Activated CD8-positive, alpha-beta memory T cell treated with anti-CD3 and anti-CD28 coated beads, Interleukin-2, amount 50 U/mL, for 48 hours (primary cell): Measurements from ENCODE around the gene PAPOLA.
"Not testable (repeated sequence)": the region's sequence is repeated elsewhere in the genome, so short reads cannot be mapped to it uniquely, and the experiment has no call there.

Experiments used
- DNase-seq: peaks from one replicate; pipeline ENCODE4 v3.0.0-alpha.2; 2020

PAPOLA gene

GRCh38 chr14:96501740-96502620, at the start of gene PAPOLA:
Gene PAPOLA, plus strand, starts transcription at chr14:96502382. Its CDS starts 211 bp downstream, at chr14:96502593.
- peak; percentile 98 for DNase-seq

GRCh38 chr14:96452684-96453083, 49.5 kb upstream of the PAPOLA start:
- DNase-seq: no peak

- DNase-seq: no peak
Measured at GRCh38 chr14:96455588-96455987, 46.6 kb upstream of the PAPOLA start.

GRCh38 chr14:96459851-96460250, 42.3 kb upstream of the PAPOLA start:
- DNase-seq: no peak

DNA sequence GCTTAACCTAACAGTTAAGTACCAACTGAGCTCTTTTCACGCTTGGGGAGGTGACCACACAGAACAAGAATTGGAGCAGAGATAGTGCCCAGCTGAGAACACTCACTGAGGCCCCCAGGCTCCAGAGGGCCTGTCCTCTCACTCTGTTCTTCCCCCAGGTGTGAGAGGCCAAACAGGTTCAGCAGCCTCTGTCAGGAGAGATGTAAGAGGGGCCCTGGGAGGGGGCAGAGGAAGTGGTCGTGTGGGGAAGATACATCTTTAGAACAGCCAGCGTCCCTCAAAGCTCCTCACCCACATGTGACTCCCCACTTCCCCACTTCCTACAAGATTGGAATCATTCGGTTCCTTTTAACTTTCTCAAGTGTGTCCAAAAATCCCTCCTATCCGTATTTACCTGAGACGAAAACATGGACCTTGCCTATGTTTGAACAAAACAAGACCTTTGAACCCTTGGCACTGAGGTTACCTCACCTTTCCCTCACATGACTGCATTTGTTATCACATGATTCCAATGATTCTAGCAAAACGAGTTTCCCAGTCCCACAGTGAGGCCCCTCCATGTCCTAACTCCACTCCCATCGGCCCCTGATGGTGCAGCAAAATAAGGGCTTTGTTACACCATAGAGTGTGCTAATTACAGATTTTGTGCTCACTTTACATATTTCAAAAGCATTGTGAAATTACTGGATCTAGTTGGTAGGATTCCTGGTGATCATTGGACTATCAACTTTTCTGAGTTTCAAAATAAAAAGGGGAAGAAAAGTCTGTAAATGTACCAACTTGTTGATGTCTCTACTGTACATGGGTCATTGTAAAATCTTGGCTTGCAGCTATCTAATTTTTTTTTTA, 40.0 kb upstream of the PAPOLA start:
- DNase-seq: no peak

GRCh38 chr14:96464136-96464535, 38.0 kb upstream of the PAPOLA start:
- DNase-seq: no peak

DNA sequence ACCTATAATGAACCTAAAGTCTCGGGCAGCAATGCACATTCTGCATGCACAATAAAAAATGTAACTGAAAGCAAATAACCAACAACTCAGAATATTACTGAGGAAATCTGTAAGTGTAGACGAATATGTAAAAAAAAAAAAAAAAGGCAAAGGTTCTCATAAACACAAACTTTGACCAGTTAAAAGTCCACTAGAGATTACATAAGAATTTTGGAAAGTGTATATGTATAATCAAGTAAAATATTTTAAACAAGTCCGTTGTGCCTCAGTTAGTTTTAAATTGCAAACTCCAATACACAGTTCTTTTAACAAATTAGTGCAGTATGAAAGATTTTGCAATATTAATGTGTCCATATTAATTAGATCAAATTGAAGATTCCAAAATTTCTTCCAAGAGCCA, 35.3 kb upstream of the PAPOLA start:
- no peak for DNase-seq

DNA sequence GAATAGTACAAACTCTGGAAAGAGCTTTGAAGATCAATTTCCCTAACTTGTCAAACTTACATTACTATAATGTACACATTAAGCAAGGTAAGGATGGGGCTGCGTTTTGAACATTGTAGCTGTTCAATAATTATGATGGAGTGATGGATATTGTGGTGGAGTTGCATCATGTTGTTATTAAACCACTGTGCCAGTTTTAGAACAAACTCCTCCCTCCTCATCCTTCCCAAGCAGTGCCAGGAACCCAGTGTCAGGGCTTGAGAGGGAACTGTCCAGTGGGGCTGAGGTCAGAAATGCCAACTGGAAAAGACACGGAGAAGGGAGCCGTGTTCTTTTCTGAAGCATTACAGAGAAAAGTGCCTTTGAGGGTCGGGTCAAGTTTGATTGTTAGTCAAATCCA, 31.9 kb upstream of the PAPOLA start:
- DNase-seq: no peak

DNA sequence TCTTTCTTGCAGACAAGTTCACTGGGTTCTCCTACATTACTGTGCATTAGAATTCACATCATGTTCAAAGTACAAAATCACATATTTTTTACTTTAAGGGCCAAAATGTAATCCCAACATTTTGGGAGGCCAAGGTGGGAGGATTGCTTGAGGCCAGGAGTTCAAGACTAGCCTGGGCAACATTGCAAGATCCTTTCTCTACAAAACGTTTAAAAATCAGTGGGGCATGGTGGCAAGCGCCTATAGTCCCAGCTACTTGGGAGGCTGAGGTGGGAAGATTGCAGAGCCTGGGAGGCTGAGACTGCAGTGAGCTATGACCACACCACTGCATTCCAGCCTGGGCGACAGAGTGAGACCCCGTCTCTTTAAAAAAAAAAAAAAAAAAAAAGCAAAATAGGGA, 31.2 kb upstream of the PAPOLA start:
- not testable (repeated sequence) for DNase-seq

- no peak for DNase-seq
Measured at GRCh38 chr14:96478119-96478518, 24.1 kb upstream of the PAPOLA start.

DNA sequence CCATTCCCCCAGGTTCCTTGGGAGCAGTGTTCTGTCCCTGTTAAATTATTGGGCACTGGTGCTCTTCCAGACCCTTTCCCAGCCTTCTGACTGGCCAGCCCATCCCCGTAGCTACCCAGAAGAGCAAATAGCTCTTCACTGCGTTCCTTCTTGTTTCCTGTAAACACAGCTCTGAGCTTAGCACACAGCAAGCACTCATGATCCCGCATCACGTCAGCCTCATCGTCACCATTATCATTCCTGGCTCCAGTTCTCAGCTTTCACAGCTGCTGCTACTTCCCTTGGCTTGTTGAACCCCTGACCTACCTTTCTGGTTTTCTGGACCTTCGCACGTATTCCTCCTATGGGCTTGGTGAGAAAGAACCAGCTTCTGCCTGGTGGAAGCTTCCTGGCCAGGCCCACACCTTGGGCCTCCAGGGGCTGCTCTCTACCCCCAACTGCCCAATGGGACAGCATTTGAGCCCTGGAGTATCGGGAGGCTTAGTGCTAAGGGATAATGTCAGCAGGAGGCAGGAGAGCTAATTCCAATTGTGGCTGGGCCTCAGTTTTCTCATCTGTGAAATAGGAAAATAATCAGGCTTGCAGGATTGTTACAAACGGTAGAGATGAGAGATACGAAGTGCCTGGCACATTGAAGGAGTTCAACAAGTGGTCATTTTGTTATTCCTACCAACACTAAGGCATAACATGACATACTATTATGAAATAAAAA, 22.6 kb upstream of the PAPOLA start:
- DNase-seq: no peak

DNA sequence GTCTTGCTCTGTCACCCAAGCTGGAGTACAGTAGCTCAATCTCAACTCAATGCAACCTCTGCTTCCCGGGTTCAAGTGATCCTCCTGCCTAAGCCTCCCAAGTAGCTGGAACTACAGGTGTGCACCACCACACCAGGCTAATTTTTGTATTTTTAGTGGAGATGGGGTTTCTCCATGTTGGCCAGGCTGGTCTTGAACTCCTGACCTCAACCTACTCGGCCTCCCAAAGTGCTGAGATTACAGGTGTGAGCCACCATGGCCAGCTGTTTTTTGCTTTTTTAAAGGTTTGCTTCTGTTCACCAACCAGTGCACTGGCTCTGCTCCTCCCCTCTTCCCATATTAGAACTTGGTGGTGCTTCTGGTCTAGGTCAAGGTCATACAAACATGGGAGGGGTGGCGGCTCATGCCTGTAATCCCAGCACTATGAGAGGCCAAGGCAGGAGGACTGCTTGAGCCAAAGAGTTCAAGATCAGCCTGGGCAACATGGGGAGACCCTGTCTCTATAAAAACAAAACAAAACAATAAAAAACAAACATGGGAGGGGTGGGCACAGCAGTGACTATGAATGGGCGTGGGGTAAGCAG, 20.4 kb upstream of the PAPOLA start:
- no peak for DNase-seq

- no peak for DNase-seq
Measured at GRCh38 chr14:96482986-96483385, 19.2 kb upstream of the PAPOLA start.

GRCh38 chr14:96484399-96484798, 17.8 kb upstream of the PAPOLA start:
- DNase-seq: no peak

DNA sequence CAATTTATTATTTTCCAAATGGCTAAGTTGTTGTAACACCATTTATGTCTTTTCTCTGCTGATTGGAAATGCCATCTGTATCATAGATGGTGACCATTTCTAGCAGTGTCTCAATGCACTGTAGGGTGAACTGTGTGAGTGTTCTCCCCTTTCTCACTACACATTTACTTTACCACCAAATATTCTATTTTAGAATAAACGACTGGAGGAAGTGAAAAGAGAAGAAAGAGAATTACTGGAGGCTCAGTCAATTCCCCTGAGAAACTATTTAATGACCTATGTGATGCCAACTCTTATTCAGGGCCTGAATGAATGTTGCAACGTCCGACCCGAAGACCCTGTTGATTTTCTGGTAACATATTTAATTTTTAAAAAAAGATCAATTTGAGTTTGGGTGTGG, 15.5 kb upstream of the PAPOLA start:
- no peak for DNase-seq

DNA sequence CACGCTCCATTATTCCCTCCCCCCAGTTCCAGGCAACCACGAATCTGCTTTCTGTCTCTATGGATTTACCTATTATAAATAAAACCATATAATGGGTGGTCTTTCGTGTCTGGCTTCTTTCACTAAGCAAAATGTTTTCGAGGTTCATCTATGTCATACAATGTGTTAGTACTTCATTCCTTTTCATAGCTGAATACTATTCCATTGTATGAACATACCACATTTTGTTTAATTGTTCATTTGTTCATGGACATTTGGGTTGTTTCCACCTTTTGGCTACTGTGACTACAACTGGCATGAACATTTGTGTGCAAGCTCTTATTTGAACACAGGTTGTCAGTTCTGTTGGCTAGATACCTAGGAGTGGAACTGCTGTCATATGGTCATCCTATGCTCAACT, 12.9 kb upstream of the PAPOLA start:
- DNase-seq: no peak

GRCh38 chr14:96493178-96493577, 9.0 kb upstream of the PAPOLA start:
- no peak for DNase-seq

GRCh38 chr14:96494331-96494730, 7.9 kb upstream of the PAPOLA start:
- no peak for DNase-seq

DNA sequence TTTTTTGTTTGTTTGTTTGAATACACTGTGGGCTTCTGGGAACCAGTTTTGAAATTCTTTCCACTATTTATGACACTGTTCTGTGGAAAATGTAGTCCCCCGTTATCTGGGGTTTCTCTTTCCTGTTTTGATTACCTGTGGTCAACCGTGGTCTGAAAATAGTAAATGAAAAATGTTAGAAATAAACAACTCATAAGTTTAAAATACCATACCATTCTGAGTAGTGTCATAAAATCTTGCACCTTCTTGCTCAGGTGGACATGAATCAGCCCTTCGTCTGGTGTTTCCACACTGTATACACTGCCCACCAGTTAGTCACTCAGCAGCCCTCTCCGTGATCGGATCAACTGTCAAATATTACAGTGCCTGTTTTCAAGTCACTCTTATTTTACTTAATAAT, 5.1 kb upstream of the PAPOLA start:
- DNase-seq: no peak

DNA sequence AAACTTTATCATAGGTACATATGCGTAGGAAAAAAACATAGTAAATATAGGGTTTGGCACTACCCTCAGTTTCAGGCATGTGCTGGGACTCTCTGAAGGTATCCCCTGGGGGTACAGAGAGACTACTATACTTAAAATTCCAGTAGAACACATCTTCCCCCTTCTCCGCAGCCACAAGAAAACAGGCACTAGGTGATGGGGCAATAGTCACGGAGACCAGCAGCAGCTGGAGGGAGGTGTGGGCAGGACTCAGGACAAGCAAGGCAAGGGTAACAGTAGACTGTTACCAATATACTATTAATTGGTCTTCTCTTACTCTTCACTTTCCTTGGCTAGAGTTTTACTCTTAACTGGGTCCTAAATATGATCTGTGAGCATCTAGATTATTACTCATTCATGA, 4.6 kb upstream of the PAPOLA start:
- DNase-seq: no peak

GRCh38 chr14:96501217-96501739, 904 bp upstream of the PAPOLA start:
- DNase-seq: peak; percentile 54

DNA sequence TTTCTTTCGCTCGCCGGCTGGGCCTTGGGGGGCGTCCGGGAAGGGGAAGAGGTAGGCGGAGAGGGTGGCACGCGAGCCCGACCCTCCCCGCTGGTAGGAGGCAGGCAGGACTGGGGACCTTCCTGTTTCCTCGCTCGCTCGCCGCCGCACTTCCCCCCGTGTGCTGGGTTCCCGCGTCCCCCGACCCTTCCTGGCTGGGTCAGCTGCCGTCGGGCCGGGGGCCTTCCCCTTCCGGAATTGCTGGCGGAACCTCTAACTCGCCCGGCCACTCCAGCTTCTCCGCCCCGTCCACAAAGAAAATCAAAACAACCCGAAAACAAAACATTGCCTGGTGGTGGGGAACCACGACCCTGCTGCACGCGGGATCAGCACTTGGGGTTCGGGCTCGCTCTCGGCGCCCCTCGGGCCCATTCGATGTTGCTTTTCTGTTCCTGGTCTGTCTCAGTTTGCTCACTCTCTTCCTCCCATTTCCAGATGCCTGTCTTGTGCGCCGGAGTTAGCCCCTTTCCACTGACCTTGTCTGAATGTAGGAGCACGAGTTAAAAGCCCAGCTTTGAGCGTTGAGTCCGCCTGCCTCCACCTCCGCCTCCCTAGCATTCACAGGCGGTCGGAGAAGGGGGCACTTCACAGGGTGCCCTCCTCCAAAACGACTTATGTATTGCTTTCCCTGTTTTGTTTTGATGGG, 581 bp downstream of the PAPOLA start:
- DNase-seq: no peak
